Neural cell (in vitro differentiated cells): ENCODE measurements around the gene CMKLR1. TPM values are rescaled to one million over a fixed set of nuclear protein-coding genes. Genes with fewer than 3 reads are reported as not detected.

Experiments
- H2AFZ ChIP-seq: fragments of 200-600, 300-800 bp; sonication (generic), shearing (Covaris generic); 2 replicates; pipeline ENCODE4 v1.6.0; 2014; ENCODE audit warnings: low read depth, mild to moderate bottlenecking, antibody characterized with exemption, low read length, moderate library complexity
- H3F3A ChIP-seq: fragments of 200-600 bp; shearing (Covaris generic); 2 replicates; pipeline ENCODE4 v1.6.1; 2016; ENCODE audit warnings: mild to moderate bottlenecking, moderate library complexity, mixed read lengths, antibody characterized with exemption, low read length; ENCODE audit not compliant: insufficient read depth, poor library complexity, severe bottlenecking
- H3K27ac ChIP-seq: fragments of 200-600, 300-800 bp; sonication (generic), shearing (Covaris generic); 2 replicates; pipeline ENCODE4 v1.5.1; 2014; ENCODE audit warnings: mild to moderate bottlenecking, low read length, moderate library complexity
- H3K27me3 ChIP-seq: fragments of 300-800, 200-600 bp; sonication (generic), shearing (Covaris generic); 2 replicates; pipeline ENCODE4 v1.6.0; 2014; ENCODE audit warnings: mild to moderate bottlenecking, low read depth, low read length, moderate library complexity; ENCODE audit not compliant: insufficient read depth
- H3K36me3 ChIP-seq: fragments of 300-800, 200-600 bp; sonication (generic), shearing (Covaris generic); 2 replicates; pipeline ENCODE4 v1.5.1; 2014; ENCODE audit warnings: mild to moderate bottlenecking, antibody characterized with exemption, low read length, moderate library complexity; ENCODE audit not compliant: insufficient read depth
- H3K4me2 ChIP-seq: fragments of 300-800, 200-600 bp; sonication (generic), shearing (Covaris generic); 2 replicates; pipeline ENCODE4 v1.6.0; 2014; ENCODE audit warnings: mild to moderate bottlenecking, low read length
- H3K4me3 ChIP-seq: fragments of 300-800, 200-600 bp; sonication (generic), shearing (Covaris generic); 2 replicates; pipeline ENCODE4 v1.5.1; 2014; ENCODE audit warnings: mild to moderate bottlenecking, low read length, moderate library complexity
- H3K79me2 ChIP-seq: fragments of 200-600 bp; shearing (Covaris generic); replicated peaks from 2 replicates; pipeline ENCODE4 v1.6.0; 2014; ENCODE audit warnings: mild to moderate bottlenecking, low read length, moderate library complexity; ENCODE audit not compliant: insufficient read depth
- H3K9ac ChIP-seq: fragments of 300-800, 200-600 bp; sonication (generic), shearing (Covaris generic); 2 replicates; pipeline ENCODE4 v1.6.1; 2016; ENCODE audit warnings: mild to moderate bottlenecking, low read length, mixed read lengths
- H3K9me2 ChIP-seq: fragments of 200-600 bp; shearing (Covaris generic); 2 replicates; pipeline ENCODE4 v1.6.1; 2016; ENCODE audit warnings: mild to moderate bottlenecking, low read length, mixed read lengths; ENCODE audit not compliant: insufficient read depth
- H3K9me3 ChIP-seq: fragments of 200-600, 300-800 bp; sonication (generic), shearing (Covaris generic); 2 replicates; pipeline ENCODE4 v1.6.1; 2016; ENCODE audit warnings: mild to moderate bottlenecking, mixed run types, low read length, moderate library complexity, mixed read lengths
- H4K20me1 ChIP-seq: fragments of 200-600 bp; shearing (Covaris generic); 2 replicates; pipeline ENCODE4 v1.6.1; 2016; ENCODE audit warnings: mild to moderate bottlenecking, mixed run types; ENCODE audit not compliant: insufficient read depth
- CTCF ChIP-seq: fragments of 450-650 bp; IDR thresholded peaks from 2 replicates; pipeline ENCODE4 v1.5.1; 2014; ENCODE audit warnings: antibody characterized with exemption, mild to moderate bottlenecking, moderate library complexity; ENCODE audit not compliant: poor library complexity, severe bottlenecking
- EP300 ChIP-seq: fragments of 450-650 bp; conservative IDR thresholded peaks from 2 replicates; pipeline ENCODE4 v1.6.1; 2014; ENCODE audit warnings: antibody characterized with exemption, mild to moderate bottlenecking, moderate library complexity; ENCODE audit not compliant: poor library complexity, severe bottlenecking
- EZH2 ChIP-seq: fragments of 200-600, 300-800 bp; shearing (Covaris generic), sonication (generic); IDR thresholded peaks from 2 replicates; pipeline ENCODE4 v1.6.1; 2014; ENCODE audit warnings: antibody characterized with exemption, low read length, borderline replicate concordance, mild to moderate bottlenecking; ENCODE audit not compliant: insufficient read depth, poor library complexity, severe bottlenecking
- MXI1 ChIP-seq: fragments of 450-650 bp; conservative IDR thresholded peaks from 2 replicates; pipeline ENCODE4 v1.6.1; 2014; ENCODE audit warnings: antibody characterized with exemption, mild to moderate bottlenecking; ENCODE audit not compliant: poor library complexity, severe bottlenecking
- POLR2AphosphoS5 ChIP-seq: IDR thresholded peaks from 2 replicates; pipeline ENCODE4 v1.6.1; 2012
- RAD21 ChIP-seq: fragments of 450-650 bp; conservative IDR thresholded peaks from 2 replicates; pipeline ENCODE4 v1.6.1; 2014; ENCODE audit warnings: antibody characterized with exemption, mild to moderate bottlenecking, moderate library complexity
- SMC3 ChIP-seq: fragments of 450-650 bp; conservative IDR thresholded peaks from 2 replicates; pipeline ENCODE4 v1.6.1; 2014; ENCODE audit warnings: antibody characterized with exemption, mild to moderate bottlenecking, moderate library complexity; ENCODE audit not compliant: poor library complexity
- TAF1 ChIP-seq: IDR thresholded peaks from 2 replicates; pipeline ENCODE4 v1.6.1; 2012; ENCODE audit warnings: low read depth
- polyA plus RNA-seq: library from polyadenylated mRNA; depleted of rRNA; stranded (reverse); fragments of >200 nt; gene quantifications from 2 replicates; pipeline ENCODE4 v1.2.3, GENCODE V29; 2014
- TF ChIP-seq, protein P1 (sequence below): IDR thresholded peaks from 2 replicates; pipeline ENCODE4 v1.6.1; 2012; ENCODE audit warnings: borderline replicate concordance

Gene CMKLR1
- polyA plus RNA-seq, 1 donor from 2014 or later: 0.06 TPM

- no peaks in the 10 kb centered on the region for H3K9me2 ChIP-seq
- H3K9me3 ChIP-seq: no peaks in the 10 kb centered on the region
- H3F3A ChIP-seq: no peaks in the 10 kb centered on the region
- no peaks in the 10 kb centered on the region for H4K20me1 ChIP-seq
- no peak for TF ChIP-seq EZH2
- TF ChIP-seq, protein P1, sequence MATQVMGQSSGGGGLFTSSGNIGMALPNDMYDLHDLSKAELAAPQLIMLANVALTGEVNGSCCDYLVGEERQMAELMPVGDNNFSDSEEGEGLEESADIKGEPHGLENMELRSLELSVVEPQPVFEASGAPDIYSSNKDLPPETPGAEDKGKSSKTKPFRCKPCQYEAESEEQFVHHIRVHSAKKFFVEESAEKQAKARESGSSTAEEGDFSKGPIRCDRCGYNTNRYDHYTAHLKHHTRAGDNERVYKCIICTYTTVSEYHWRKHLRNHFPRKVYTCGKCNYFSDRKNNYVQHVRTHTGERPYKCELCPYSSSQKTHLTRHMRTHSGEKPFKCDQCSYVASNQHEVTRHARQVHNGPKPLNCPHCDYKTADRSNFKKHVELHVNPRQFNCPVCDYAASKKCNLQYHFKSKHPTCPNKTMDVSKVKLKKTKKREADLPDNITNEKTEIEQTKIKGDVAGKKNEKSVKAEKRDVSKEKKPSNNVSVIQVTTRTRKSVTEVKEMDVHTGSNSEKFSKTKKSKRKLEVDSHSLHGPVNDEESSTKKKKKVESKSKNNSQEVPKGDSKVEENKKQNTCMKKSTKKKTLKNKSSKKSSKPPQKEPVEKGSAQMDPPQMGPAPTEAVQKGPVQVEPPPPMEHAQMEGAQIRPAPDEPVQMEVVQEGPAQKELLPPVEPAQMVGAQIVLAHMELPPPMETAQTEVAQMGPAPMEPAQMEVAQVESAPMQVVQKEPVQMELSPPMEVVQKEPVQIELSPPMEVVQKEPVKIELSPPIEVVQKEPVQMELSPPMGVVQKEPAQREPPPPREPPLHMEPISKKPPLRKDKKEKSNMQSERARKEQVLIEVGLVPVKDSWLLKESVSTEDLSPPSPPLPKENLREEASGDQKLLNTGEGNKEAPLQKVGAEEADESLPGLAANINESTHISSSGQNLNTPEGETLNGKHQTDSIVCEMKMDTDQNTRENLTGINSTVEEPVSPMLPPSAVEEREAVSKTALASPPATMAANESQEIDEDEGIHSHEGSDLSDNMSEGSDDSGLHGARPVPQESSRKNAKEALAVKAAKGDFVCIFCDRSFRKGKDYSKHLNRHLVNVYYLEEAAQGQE: no peak
- no peak overlapping the region for H2AFZ ChIP-seq
- no peaks in the 10 kb centered on the region for H3K27me3 ChIP-seq
- H3K4me3 ChIP-seq: no peak overlapping the region
- H3K36me3 ChIP-seq: no peaks in the 10 kb centered on the region
- no peak overlapping the region for H3K27ac ChIP-seq
- no peak overlapping the region for H3K4me2 ChIP-seq
- no peak overlapping the region for H3K9ac ChIP-seq
- H3K79me2 ChIP-seq: no peaks in the 10 kb centered on the region
Measured at GRCh38 chr12:108240027-108240785, 98.9 kb downstream of the CMKLR1 start.

DNA sequence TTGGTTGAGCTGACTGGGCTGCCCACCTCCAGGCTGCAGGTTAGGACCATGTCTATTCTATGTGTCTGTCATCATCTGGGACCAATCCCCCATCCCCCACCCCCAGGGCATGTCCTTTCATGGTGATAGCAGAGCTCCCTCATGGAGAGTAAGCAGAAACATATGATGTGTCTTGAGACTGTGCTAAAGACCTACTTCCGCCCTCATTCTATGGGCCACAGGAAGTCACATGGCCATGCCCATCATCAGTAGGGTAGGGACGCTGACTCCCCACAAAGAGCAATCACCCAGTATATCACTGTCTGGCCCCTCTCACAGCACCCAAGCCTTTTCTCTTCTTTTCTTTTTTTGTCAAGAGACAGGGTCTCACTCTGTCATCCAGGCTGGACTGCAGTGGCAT is 99.7 kb downstream of the CMKLR1 start:
- no peaks in the 10 kb centered on the region for H3K9me3 ChIP-seq
- no peaks in the 10 kb centered on the region for H3K79me2 ChIP-seq

More for the DNA sequence above, 99.7 kb downstream of the CMKLR1 start:
- Histone ChIP-seq H3K9ac (no peak overlapping the region), H3K27me3 (no peaks in the 10 kb centered on the region), H3K27ac (no peak overlapping the region), H3F3A (no peaks in the 10 kb centered on the region), H4K20me1 (no peaks in the 10 kb centered on the region), H3K36me3 (no peaks in the 10 kb centered on the region), H3K4me3 (no peak overlapping the region), H2AFZ (no peak overlapping the region), H3K9me2 (no peaks in the 10 kb centered on the region), H3K4me2 (no peak overlapping the region)
- TF ChIP-seq EP300 (no peak), POLR2AphosphoS5 (no peak), MXI1 (no peak), RAD21 (no peak), SMC3 (no peak), TAF1 (no peak), CTCF (no peak)
- TF ChIP-seq, protein P1: no peak
